Activated CD8-positive, alpha-beta memory T cell treated with anti-CD3 and anti-CD28 coated beads for 36 hours (primary cell): ENCODE results near the gene RUNX2. TPM values are rescaled to one million over a fixed set of nuclear protein-coding genes. Genes with fewer than 3 reads are reported as not detected.

ENCODE experiments used
- CTCF ChIA-PET: fragments of 350-600 bp; sonication (Branson Sonifier 250); formaldehyde crosslinking; loops from one replicate; lab custom pipeline; 2021; ENCODE audit warnings: antibody characterized with exemption; lab: Charles Lee
- POLR2A ChIA-PET: fragments of 350-600 bp; sonication (Branson Sonifier 250); formaldehyde crosslinking; loops from one replicate; lab custom pipeline; 2021; ENCODE audit warnings: antibody characterized with exemption; lab: Charles Lee
- total RNA-seq, 2 experiments: library from RNA; stranded (reverse); gene quantifications; one replicate each; pipeline ENCODE4 v1.2.3, GENCODE V29; 2021

The RUNX2 gene
- total RNA-seq, 2 experiments from 2014 or later, result 22.2 to 23.6 TPM

DNA sequence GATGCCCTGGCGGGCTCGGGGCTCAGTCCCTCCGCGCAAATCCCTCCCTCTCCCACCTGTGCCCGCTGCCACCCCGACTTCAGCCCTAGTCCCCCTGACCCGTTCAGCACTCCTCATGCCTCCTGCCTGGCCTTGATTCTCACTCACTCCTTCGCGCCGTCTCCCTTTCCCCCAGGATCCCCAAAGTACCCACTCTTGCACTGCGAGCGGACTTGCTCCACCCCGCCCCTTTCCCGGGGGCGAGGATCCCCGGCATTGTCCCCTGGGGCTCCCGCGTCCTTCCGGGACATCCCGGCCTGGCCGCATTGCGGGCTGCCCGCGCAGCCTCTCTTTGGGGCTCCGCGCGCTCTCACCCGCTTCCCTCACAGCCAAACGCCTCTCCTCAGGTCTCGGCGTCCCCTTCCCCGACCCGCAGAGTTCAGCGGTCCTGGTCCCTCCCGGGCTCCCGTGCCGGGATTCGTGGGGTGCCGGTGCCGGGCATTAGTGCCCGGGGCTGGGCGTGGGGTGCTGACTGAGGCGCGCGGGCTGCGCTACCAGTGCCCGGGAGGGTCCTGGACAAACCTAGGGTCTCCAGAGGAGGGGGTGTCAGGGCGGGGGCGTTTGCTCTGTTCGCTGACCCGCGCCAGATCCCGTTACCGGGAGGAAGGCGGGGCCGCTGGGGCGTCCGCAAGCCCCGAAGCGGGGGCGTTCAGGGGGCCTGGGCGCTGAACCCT lies 95.1 kb downstream of the RUNX2 start:
- CTCF ChIA-PET, result interaction anchor here (1.4 kb wide), 1 partner anchor 164 kb away, joined by 3 read pairs; no protein-coding TSS in a partner anchor
- POLR2A ChIA-PET, result interaction anchor here (1.0 kb wide), 1 partner anchor 45 kb away, joined by 5 read pairs; the partner anchor contains the start of gene SUPT3H

DNA sequence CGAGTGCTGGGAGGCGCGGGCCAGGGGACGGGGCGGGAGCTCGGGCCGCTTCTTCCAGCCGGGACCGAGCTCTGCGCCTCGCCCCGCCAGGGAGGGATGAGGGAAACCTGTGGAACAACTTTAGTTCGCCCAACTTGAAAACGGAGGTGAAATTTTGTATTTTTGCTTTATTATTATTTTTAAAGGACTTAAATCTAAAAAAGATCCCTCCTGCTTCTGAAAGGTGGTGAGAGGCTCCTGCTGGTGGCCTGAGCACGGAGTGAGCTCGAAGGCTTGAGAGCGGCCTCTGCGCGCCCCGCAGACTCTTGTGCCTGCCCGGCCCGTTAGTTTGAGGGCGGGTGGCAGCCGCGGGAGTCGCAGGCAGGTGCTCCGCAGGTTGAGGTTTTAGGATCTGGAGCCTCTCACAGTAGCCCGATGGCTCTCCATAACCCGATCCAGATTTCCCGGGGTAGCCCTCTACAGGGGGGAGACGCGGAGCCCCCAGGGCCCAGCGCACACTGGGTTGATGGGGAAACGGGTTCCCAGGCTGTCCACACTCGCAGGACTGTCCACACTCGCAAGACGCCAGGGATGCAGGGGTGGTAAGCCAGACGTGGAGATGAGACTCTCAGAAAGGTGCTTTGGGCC lies 95.8 kb downstream of the RUNX2 start:
- CTCF ChIA-PET, result no interaction called here
- POLR2A ChIA-PET, result interaction anchor here (1.0 kb wide), 1 partner anchor 46 kb away, joined by 5 read pairs; the partner anchor contains the start of gene SUPT3H

DNA sequence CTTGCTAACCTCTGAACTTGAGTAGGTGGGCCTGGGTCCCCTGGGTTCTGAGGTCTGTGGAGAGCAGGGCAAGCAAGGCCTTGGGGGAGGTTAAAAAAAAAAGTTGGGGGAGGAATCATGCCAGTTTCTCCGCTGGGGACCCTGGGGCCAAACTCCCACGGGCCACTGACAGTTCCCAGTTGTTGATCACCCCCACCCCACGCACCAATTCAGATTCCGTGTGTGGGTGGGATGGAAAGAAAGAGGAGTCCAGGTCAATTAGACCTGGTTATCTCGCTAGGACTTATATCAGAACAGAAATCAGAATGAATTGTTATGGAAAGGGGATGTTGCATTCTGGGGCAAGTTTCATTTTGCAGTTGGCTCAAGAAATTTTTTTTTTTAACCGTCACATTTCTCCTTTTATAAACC lies 96.3 kb downstream of the RUNX2 start:
- CTCF ChIA-PET, result no interaction called here

DNA sequence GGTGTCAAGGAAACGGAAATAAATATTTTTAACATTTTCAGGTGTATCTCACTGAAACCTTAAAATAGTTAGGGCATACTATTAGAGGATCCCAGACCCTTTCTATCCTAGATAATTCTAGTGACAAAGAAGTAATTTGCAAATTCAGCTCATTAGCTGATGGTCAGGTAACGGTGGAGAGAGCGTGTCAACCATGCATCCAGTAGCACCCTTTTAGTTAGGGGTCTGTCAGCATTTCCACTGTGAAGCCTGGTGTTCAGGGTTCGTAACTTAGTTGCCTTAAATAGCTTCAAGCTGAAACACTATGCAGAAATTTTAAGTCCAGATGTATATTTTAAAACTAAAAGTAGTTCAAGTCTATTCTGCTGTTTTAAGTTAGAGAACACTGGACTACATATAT lies 98.1 kb downstream of the RUNX2 start:
- CTCF ChIA-PET, result no interaction called here
- POLR2A ChIA-PET, result no interaction called here

More for the DNA sequence above, 96.3 kb downstream of the RUNX2 start:
- POLR2A ChIA-PET, result interaction anchor here (0.7 kb wide), 1 partner anchor 50 kb away, joined by 3 read pairs; no protein-coding TSS in a partner anchor

DNA sequence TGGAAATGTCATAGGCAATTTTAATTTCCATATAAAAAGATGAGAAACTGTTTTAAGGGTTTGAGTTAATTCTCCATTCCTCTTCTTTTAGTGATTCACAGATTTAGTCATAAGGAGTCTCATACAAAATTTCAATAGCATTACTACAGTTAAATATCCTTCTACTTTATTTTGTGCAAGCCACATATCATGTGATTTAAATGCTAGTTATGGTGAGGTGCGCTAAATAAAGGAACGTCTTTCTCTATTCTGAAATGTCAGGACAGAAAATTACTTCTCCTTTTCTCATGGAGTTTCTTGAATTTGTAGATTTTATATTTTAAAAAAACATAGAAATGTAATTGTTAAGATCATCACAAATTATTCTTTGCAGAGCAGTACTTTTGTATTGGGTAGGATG lies 99.6 kb downstream of the RUNX2 start:
- ChIA-PET POLR2A (no interaction called here), CTCF (no interaction called here)

DNA sequence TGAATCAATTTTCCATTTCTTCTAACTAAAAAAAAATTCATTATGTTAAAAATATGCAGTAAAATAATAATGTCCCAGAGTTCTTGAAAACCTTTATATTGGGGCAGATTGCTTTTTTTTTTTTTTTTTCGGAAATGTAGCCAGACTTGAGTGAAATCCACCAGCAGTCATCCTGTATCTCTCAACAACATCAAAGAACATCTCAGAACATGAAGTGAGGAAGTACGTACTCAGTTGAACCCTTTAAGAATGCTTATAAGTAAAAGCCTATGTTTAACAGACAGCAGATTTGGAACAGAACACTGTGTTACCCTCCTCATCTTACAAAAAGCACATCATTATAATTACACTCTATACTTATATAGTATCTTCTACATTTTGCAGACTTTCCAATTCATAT lies 100.6 kb downstream of the RUNX2 start:
- POLR2A ChIA-PET, result interaction anchor here (0.6 to 0.7 kb wide), 2 partner anchors 61 to 895 kb away, joined by 4 to 5 read pairs; no protein-coding TSS in a partner anchor
- CTCF ChIA-PET, result no interaction called here

DNA sequence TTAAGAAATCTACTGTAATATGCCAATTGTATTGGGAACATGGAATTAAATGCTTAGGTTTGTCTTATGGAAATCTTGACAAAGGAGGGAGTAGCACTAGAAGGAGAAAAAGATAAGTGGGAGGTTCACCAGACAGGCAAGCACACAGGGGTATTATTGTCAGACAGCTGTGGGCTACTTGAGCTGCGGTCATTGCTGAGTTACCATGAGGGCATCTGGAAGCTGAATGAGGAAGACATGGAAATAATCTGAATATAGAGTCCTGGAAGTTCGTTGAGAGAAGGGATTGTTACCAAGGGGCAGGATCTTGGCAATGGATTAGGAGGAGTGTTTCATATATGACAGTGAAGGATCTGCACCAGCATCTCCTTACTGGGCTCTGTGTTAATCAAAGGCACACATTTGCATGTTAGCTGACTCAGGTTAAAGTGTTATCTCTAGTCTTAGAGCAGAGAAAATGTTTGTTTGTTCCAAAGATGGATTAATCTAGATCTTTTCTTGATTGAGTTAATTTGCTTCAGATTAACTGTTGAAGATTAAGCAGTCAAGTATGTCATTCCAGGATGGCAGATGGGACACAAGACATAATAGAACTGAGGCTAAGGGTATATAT lies 102.6 kb downstream of the RUNX2 start:
- CTCF ChIA-PET, result no interaction called here
- POLR2A ChIA-PET, result no interaction called here

DNA sequence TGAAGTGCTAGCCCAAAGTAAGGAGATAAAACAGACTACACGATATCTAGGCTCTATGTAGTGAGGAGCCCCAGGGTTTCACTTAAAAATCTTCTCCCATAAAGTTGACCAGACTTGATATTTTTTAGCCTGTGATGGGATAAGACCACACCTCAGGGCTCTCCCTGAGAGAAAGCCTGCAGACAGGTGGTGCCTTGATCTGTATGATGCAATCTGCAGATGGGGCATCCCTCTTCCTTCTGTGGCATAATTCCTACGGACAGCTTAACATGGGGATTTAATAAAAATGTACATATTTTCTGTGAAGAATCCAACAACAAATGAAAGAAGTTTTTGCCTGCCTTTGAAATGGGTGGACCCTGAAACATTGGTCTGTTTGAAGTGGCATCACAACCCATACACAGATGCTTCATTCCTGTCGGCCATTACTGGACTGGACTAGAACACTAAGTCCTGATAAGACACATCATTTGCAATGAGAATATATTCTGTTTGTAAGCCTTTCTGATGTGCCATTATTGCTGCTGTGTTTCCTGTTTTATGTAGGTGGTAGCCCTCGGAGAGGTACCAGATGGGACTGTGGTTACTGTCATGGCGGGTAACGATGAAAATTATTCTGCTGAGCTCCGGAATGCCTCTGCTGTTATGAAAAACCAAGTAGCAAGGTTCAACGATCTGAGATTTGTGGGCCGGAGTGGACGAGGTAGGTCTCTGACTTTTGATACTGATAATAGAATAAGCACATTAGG lies 103.4 kb downstream of the RUNX2 start:
- CTCF ChIA-PET, result no interaction called here
- POLR2A ChIA-PET, result no interaction called here

DNA sequence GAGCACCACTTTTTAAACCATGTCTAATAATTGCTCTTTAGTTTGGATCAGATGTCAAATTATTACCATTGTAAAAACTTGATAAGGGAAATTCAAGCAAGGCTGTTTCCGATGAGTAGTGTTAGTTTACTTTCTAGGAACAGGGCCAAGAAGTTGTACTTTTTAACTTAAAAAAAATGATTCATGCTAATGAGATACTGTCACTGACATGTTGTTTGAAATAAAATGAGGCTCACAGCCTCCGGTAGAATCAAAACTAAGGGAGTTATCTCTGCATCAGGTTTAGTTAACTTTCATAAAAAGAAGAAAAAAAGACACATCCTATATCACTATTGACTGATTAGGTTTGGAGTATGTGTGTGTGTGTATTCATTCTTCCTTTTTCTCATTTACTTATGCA lies 104.8 kb downstream of the RUNX2 start:
- ChIA-PET CTCF (no interaction called here), POLR2A (no interaction called here)

DNA sequence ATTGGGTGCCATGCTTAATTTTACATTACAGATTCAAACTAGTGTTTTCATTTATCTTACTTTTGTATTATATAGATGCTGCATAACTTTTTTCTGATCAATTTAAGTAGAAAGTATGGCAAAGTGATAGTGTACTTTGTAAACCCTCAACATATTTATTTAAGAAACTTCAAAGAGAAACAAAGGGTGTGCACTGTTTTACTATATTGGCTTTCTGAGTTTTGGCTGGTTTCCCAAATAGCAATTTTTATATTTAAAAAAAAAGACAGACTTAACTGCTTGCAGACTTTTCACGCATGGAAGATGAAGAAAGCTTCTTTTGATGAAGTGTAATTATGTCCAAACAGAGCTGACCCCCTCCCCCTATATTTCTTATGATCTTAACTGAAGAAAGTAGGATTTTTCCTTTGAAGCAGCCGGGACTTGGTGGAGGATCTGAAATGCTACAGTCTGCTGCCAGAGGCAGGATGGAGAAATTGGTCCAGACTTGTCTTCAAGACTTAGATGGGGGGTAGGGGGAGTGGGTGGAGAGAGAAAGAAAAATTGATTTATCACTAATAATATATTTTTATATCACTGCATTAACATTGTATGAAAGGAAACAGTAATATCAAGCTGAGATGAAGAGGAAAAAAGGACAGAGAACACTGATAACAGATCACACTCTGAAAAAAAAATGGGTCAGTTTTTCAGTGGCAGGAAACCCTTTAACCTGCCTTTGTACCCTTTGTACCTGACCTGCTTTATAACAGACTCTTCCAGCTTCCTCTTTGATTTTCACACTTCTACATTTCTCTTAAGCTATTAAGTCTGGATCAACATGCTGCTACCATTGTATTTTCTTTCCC lies 105.6 kb downstream of the RUNX2 start:
- ChIA-PET POLR2A (no interaction called here), CTCF (no interaction called here)

DNA sequence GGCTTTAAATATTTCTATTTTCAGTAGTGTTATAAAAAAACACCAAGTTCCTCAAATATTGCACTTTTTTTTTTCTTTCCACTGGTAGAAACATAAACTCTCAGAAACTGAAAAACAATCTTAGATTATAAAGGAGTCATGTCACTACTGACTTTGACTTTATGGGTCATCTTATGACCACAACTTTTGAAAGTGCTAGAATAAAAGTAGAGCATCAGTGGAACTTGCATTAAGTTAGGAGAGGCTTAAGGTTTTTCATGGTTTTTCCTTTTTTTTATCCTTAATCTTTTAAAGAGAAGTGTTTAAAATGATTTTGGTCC lies 106.2 kb downstream of the RUNX2 start:
- POLR2A ChIA-PET, result no interaction called here
- CTCF ChIA-PET, result no interaction called here

DNA sequence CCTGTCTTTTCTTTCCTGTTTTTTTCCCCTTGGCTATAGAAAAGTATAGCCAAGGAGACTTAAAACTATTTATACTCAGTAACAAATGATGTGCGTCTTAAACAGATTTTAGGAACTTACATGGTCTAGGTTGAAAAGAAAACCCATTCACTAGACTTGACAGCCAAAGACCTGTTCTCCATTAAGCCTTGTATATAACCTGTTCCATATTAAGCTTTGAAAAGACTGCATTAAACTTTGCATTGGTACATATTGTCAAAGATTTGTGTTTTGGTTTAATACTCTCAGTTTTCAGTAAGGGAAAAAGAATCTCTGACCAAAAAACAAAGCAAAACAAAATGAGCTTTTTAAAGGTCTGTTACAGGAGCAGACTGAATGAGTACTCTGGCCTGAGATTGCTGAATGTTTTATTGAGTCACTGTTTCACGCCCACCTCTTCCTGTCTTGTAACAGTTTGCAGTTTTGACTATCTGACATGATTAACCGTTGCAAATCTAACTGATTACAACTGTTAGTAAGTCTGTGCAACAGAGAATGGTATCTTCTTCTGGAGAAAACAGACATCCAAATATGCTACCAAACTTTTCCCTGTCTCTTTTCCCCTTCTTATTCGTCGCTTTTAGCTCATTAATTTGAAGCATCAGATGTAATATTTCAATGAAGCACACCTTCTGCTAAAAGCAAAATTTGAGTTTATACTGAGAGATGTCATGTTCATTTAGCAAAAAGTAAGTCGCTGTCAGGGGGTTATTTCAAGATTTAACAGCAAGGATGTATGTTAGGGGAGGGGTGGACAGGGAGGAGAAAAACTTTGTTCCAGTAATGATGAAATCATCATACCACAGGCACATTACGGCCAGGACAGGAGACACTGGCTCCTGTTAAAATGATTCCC lies 108.7 kb downstream of the RUNX2 start:
- POLR2A ChIA-PET, result interaction anchor here (0.6 to 1.3 kb wide), 2 partner anchors 15 to 22 kb away, joined by 4 to 5 read pairs; no protein-coding TSS in a partner anchor
- CTCF ChIA-PET, result interaction anchor here (1.0 kb wide), 1 partner anchor 17 kb away, joined by 3 read pairs; no protein-coding TSS in a partner anchor

DNA sequence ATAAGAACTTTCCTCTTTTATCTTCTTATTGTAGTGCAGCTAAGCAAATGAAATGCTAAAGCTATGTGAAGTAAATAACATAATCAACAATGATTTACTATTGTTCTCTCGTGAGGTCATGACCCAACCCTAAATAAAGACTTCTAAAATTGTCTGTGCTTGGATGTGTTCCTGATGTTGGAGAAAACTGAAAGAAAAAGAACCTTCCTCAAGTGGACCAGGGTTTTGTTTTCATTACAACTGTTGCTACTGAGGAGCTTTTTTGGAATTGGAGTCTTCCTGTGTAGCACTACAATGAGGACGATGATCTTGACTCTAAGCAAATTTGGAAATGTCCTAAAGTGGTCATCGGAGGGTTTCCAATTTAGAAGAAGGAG lies 109.3 kb downstream of the RUNX2 start:
- ChIA-PET POLR2A (interaction anchor here (1.3 kb wide), 1 partner anchor 16 kb away, joined by 5 read pairs; no protein-coding TSS in a partner anchor), CTCF (interaction anchor here (1.0 kb wide), 1 partner anchor 18 kb away, joined by 3 read pairs; no protein-coding TSS in a partner anchor)

DNA sequence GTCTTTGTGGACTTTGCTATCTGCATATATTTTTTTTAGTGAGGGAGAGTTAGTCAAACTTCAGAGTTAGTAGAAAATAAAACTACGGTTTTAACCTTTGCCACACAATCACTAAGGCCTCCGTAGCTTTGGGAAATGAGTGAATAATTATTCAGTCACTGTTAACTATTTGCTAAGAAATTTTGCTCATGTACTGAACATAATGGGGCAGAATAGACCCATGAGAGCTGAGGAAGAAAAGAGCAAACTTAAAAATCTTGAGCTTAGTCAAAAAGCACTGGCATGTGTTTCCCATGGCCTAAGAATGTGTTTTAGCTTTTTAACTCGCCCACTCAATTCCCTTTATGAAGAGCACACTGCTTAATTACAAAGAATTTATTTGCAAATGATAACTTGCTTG lies 110.0 kb downstream of the RUNX2 start:
- CTCF ChIA-PET, result interaction anchor here (1.0 kb wide), 1 partner anchor 19 kb away, joined by 3 read pairs; no protein-coding TSS in a partner anchor
- POLR2A ChIA-PET, result no interaction called here

DNA sequence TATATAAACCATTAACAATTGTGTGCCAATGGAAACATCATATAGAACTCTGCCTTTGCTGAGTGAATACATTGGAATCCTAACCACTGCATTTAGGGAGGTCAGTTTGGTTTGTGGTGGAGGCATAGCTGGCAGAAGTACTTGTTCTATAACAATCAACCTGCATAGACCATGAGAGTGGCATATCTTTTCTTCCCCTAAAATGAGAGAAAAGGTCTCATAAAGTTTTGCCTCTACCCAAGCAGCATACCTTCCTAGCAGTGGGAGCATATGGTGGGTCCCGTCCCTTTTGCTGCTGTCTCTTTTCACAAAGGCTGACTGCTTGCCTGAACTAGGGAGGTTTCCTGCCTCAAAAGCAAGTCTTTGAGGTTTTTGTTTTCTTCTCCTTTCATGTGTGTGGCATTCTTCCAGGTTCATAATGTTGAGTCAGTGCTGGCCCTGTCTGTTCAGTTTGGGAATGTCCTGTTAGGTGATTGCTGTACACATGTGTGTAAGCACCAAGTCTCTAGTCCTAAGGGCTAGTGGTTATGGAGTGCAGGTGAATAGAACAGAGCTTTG lies 110.8 kb downstream of the RUNX2 start:
- POLR2A ChIA-PET, result no interaction called here

DNA sequence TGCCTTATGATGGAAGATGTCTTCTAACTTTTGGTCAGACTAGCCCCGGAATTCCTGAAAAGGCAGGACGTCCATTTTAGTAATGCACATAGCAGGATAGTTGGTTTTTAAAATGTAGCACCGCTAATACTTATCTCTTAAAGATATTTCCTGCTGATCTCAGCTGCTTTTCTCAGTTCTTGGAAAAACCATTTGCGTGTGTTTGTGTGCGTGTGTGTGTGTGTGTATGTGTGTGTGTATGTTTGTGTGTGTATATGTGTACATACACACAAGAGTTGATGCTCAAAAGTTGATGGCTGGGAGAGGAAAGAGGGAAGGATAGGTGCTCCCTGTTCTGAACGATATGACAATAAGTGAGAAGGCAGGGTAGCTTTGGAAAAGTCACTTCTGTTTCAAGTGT lies 111.3 kb downstream of the RUNX2 start:
- ChIA-PET POLR2A (no interaction called here), CTCF (interaction anchor here (0.6 kb wide), 1 partner anchor 66 kb away, joined by 3 read pairs; no protein-coding TSS in a partner anchor)

More for the DNA sequence above, 110.8 kb downstream of the RUNX2 start:
- CTCF ChIA-PET, result no interaction called here

DNA sequence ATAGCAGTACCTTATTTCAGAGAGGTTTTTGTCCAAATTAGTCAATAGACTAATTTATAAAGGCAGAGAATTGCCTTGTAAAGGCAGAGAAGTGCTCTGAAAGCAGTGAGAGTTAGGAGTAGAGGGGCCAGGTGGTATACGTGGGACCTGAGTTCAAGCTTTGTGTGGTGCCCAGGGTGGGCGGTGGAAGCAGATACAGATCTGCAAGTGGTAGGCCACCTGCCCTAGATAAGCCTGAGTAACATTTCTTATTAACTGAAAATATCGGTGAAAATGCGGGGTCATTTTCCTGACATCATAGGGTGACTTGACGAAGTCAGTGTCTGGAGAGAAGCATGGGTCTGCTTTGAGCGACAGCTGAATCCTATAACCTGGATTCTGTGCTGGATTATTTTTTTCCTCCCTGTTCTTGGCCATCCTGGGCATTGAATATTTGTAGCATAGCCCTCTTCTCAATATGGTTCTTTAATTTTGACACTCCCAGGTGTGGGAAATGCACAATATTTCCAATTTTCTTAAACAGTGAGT lies 111.8 kb downstream of the RUNX2 start:
- POLR2A ChIA-PET, result no interaction called here
- CTCF ChIA-PET, result interaction anchor here (0.6 kb wide), 1 partner anchor 65 kb away, joined by 3 read pairs; no protein-coding TSS in a partner anchor
